Measurements from ENCODE around the gene TXNDC8.
"Not testable (repeated sequence)": the region's sequence is repeated elsewhere in the genome, so short reads cannot be mapped to it uniquely, and the experiment has no call there.

Gene TXNDC8

GRCh38 chr9:110337727-110338126 is at the start of gene TXNDC8:
Gene TXNDC8, minus strand, starts transcription at chr9:110337863.
- DNase-seq, result no peak

- DNase-seq, result no peak
These were observed 45.8 kb upstream of the TXNDC8 start for GRCh38 chr9:110383491-110383890.

GRCh38 chr9:110382731-110383130 is 45.1 kb upstream of the TXNDC8 start:
- DNase-seq, result no peak

- DNase-seq, result no peak
These were observed 33.8 kb upstream of the TXNDC8 start for GRCh38 chr9:110371411-110372007.

GRCh38 chr9:110370315-110370714 is 32.7 kb upstream of the TXNDC8 start:
- no peak for DNase-seq

GRCh38 chr9:110364451-110364850 is 26.8 kb upstream of the TXNDC8 start:
- no peak for DNase-seq

GRCh38 chr9:110358992-110359391 is 21.3 kb upstream of the TXNDC8 start:
- not testable (repeated sequence) for DNase-seq

GRCh38 chr9:110357505-110357904 is 19.8 kb upstream of the TXNDC8 start:
- DNase-seq, result no peak

GRCh38 chr9:110356639-110357395 is 19.2 kb upstream of the TXNDC8 start:
- DNase-seq, result no peak

GRCh38 chr9:110355911-110356310 is 18.2 kb upstream of the TXNDC8 start:
- no peak for DNase-seq

GRCh38 chr9:110351009-110351467 is 13.4 kb upstream of the TXNDC8 start:
- no peak for DNase-seq

- no peak for DNase-seq
These were observed 8.7 kb upstream of the TXNDC8 start for GRCh38 chr9:110346325-110346724.

- no peak for DNase-seq
These were observed 7.2 kb upstream of the TXNDC8 start for GRCh38 chr9:110344821-110345220.

GRCh38 chr9:110343551-110343950 is 5.9 kb upstream of the TXNDC8 start:
- no peak for DNase-seq

GRCh38 chr9:110340306-110340705 is 2.6 kb upstream of the TXNDC8 start:
- no peak for DNase-seq

- DNase-seq, result no peak
These were observed 480 bp upstream of the TXNDC8 start for GRCh38 chr9:110338143-110338542.

- DNase-seq, result no peak
These were observed 1.3 kb downstream of the TXNDC8 start for GRCh38 chr9:110336363-110336762.

- no peak for DNase-seq
These were observed 2.8 kb downstream of the TXNDC8 start for GRCh38 chr9:110334871-110335270.

- DNase-seq, result no peak
These were observed 3.5 kb downstream of the TXNDC8 start for GRCh38 chr9:110334183-110334582.

GRCh38 chr9:110332766-110333165 is 4.9 kb downstream of the TXNDC8 start:
- no peak for DNase-seq

GRCh38 chr9:110330484-110331105 is 7.1 kb downstream of the TXNDC8 start:
- DNase-seq, result no peak

GRCh38 chr9:110329639-110330230 is 7.9 kb downstream of the TXNDC8 start:
- DNase-seq, result no peak

- DNase-seq, result no peak
These were observed 8.9 kb downstream of the TXNDC8 start for GRCh38 chr9:110328763-110329162.

- DNase-seq, result no peak
These were observed 9.9 kb downstream of the TXNDC8 start for GRCh38 chr9:110327716-110328115.

Measured in stimulated activated CD4-positive, alpha-beta T cell treated with anti-CD3 and anti-CD28 coated beads, Interleukin-4, amount 100 ng/mL, for 1 hour (primary cell).